Hypothalamus (tissue), 51 donors: Measurements from ENCODE around the gene HTR6.

Source experiments
- DNase-seq, 51 donors: peaks; one replicate each; lab custom pipeline; 2025; lab: John Stamatoyannopoulos, UW

The HTR6 gene

GRCh38 chr1:19655718-19656080 lies 9.0 kb upstream of the HTR6 start:
- DNase-seq: no peak

DNA sequence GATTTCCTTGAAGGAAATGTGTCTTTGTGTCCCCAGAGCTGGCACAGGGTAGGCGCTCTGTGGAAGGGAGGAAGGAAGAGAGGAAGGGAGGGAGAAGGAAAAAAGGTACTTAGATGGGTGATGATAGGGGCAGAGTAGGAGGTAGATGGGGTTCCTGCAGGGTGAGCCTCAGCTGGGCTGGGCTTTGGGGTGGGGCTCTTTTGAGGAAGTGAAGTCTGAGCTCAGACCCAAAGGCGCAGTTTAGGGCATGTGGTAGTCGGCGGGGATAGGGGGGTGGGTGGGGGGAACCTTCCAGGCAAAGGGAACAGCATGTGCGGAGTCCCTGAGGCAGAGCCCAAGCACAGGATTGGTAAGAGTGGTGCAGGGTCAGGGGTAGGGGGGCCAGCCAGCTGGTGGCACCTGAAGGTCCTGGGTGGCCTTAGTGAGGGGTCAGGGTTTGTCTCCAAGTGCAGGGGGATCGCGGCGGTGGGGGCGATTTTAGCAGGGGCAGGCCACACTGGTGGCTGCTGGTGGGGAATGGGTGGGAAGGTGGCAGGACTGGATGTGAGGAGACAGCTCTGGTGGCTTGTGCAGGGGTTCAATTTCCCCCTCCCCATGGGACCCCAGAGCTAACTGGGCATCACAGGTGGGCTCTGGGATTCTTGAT lies 8.4 kb upstream of the HTR6 start:
- no peak for DNase-seq

DNA sequence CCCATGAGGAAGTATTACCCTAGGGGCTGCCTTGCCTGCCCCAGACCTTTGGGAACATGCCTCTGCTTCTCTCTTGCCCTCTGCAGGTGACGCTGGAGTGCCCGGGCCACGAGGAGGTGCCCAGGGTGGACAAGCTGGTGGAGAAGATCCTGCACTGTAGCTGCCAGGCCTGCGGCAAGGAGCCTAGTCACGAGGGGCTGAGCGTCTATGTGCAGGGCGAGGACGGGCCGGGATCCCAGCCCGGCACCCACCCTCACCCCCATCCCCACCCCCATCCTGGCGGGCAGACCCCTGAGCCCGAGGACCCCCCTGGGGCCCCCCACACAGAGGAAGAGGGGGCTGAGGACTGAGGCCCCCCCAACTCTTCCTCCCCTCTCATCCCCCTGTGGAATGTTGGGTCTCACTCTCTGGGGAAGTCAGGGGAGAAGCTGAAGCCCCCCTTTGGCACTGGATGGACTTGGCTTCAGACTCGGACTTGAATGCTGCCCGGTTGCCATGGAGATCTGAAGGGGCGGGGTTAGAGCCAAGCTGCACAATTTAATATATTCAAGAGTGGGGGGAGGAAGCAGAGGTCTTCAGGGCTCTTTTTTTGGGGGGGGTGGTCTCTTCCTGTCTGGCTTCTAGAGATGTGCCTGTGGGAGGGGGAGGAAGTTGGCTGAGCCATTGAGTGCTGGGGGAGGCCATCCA lies 7.8 kb upstream of the HTR6 start:
- peak in 1 of 51 donors; percentile 12 for DNase-seq

DNA sequence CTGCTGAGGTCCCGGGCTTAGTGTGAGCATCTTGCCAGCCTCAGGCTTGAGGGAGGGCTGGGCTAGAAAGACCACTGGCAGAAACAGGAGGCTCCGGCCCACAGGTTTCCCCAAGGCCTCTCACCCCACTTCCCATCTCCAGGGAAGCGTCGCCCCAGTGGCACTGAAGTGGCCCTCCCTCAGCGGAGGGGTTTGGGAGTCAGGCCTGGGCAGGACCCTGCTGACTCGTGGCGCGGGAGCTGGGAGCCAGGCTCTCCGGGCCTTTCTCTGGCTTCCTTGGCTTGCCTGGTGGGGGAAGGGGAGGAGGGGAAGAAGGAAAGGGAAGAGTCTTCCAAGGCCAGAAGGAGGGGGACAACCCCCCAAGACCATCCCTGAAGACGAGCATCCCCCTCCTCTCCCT lies 7.2 kb upstream of the HTR6 start:
- no peak for DNase-seq

DNA sequence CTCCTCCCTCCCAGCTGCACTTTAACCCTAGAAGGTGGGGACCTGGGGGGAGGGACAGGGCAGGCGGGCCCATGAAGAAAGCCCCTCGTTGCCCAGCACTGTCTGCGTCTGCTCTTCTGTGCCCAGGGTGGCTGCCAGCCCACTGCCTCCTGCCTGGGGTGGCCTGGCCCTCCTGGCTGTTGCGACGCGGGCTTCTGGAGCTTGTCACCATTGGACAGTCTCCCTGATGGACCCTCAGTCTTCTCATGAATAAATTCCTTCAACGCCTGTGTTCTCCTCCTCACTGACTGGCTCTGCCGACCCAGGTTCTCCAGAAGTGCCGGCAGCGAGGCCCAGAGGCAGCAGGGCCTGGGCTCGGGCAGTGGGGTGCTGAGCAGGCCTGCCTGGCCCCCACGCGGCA lies 6.5 kb upstream of the HTR6 start:
- DNase-seq: no peak

DNA sequence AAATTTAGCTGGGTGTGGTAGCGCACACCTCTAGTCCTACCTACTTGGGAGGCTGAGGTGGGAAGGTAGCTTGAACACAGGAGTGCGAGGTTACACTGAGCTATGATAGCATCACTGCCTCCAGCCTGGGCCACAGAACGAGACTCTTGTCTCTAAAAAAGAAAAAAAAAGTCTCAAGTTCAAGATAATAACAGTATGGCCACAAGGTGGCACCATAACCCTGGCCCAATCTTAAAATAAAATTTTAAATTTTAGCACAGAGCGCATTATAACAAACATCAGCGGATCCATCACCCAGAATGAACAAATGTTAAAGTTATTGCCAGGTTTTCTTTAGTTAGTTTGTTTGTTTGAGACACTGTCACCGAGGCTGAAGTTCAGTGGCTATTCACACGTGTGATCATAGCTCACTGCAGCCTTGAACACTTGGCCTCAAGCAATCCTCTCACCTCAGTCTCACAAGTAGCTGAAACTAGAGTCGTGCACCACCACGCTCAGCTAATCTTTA lies 2.9 kb upstream of the HTR6 start:
- DNase-seq: peak in 4 of 51 donors; percentile 5 to 27 (median 18)

DNA sequence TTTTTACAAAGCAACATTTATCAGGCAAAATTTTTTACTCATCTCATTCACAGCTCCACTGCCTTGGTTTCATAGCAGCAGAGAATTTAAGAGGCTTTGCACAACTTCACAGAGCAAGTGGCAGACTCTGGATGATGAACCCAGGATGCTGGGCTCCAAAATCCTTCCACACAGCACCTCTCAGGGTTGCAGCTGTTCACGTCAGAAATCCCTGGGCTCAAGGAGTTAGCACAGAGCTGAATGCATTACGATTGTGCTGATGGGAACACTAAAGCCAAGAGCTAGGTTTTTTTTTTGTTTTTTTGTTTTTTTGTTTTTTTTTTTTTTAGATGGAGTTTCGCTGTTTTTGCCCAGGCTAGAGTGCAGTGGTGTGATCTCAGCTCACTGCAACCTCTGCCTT lies 2.4 kb upstream of the HTR6 start:
- no peak for DNase-seq

DNA sequence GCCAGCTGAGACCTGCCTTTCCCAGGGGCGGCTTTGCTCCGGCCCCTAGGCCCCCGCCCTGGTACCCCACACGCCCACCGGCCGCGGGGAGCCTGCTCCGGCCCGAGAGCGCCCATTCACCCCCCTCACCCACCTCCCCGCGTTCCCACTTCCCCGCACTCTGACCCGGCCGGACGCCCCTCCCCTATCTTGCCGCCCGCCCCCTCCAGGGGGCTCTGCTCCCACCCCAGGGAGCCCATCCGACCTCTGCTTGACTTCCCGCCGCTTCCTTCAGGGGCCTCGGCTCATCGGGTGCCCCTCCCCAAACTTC lies 466 bp downstream of the HTR6 start:
- no peak for DNase-seq

DNA sequence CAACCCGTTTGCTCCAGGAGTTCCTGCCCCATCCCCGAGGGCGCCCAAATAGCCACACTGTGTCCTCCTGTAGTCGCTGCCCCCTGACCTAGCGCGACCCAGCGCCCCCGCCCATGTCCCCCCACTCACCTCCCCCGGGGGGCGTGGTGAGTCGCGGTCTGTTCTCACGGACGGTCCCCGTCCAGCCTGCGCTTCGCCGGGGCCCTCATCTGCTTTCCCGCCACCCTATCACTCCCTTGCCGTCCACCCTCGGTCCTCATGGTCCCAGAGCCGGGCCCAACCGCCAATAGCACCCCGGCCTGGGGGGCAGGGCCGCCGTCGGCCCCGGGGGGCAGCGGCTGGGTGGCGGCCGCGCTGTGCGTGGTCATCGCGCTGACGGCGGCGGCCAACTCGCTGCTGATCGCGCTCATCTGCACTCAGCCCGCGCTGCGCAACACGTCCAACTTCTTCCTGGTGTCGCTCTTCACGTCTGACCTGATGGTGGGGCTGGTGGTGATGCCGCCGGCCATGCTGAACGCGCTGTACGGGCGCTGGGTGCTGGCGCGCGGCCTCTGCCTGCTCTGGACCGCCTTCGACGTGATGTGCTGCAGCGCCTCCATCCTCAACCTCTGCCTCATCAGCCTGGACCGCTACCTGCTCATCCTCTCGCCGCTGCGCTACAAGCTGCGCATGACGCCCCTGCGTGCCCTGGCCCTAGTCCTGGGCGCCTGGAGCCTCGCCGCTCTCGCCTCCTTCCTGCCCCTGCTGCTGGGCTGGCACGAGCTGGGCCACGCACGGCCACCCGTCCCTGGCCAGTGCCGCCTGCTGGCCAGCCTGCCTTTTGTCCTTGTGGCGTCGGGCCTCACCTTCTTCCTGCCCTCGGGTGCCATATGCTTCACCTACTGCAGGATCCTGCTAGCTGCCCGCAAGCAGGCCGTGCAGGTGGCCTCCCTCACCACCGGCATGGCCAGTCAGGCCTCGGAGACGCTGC lies 1.1 kb downstream of the HTR6 start:
- DNase-seq: no peak

GRCh38 chr1:19668888-19669287 lies 4.2 kb downstream of the HTR6 start:
- no peak for DNase-seq

DNA sequence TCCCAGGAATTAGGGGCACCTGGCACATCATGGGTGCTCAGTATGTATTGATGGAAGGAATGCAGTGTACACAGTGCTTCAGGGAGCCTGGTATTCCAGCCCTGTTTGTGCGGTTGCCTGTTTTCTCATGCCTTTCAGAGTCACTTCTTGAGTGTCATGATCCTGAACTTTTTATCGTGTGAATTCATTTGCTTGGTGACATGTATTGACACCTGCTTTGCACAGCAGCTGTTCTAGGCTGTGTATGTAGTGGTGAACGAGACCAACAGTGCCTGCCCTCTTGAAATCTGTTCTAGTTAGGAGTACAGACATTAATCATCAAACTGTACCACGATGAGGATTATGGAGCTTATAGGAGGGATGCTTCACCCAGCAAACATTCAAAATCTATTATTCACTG lies 6.1 kb downstream of the HTR6 start:
- DNase-seq: no peak

DNA sequence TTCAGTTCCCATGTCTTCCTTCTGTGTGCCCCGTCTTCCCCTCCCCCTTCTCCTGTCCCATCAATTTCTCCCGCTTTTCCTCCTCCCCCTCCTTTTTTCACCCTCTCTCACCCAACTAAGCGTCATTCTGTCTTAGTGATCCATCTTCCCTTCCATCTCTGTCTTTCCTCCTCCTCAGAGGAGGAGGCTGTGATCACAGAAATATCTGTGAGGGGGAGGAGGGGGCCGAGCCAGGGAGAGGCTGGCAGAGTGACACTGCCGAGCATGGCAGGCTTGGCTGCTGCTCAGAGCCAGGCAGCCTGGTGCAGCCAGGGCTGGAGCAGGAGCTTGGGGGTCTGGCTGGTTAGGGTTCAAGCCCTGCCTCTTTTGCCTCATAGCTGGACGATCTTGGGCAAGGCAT lies 7.6 kb downstream of the HTR6 start:
- DNase-seq: peak in 1 of 51 donors; percentile 28

DNA sequence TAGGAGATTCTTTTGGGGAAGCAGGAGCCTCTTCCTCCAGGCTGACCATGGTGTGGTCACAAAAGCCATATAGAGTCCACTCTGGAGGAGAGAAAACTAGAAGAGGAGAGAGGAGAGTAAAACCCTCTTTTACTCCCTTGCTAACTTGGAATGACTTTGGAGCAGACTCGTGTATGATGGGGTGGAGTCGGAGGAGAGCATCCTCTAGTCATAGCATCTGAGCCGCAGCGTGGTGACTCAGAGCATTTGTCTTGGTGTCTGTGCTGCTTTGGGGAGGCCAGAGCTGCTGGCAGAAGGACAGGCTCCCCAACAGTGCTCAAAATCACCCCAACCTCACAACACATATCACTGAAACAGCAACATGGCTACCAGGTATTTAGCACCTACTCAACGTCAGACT lies 11.1 kb downstream of the HTR6 start:
- DNase-seq: peak in 3 of 51 donors; percentile 13 to 43 (median 39)

DNA sequence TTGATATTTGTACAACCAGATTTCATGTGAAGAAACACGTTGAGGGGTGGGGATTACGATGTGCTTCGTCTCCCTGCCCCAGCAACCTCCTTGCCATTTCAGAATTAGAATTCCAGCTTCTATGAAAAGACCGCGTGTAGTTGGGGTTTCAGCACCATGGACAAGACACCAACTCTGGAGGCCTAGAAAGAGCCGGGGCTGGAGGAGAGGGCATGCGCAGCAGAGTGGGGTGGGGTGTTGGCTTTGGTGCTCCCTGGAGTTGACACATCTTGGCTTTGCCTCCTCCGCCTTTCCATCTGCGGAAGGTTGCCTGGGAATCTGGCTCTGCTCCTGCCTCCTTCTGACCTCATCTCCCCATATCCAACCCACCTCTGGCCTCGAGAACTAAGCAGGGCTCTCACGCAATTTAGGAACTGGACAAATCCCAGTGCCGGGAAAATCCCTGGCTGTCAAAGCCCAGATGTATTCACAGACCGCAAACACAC lies 11.8 kb downstream of the HTR6 start:
- peak in 11 of 51 donors; percentile 4 to 23 (median 11) for DNase-seq

DNA sequence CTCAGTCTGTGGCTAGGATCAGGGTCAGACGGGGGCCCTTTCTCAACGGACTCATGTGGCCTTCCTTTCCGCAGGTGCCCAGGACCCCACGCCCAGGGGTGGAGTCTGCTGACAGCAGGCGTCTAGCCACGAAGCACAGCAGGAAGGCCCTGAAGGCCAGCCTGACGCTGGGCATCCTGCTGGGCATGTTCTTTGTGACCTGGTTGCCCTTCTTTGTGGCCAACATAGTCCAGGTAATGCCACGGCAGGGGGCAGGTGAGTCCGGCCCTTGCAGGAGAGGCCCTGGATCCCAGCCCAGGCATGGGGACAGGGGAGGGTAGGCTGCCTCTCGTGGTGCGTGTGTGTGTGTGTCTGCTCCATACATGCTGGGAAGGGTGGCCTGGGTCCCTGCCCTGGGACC lies 13.8 kb downstream of the HTR6 start:
- no peak for DNase-seq

GRCh38 chr1:19678931-19679453 lies 14.3 kb downstream of the HTR6 start:
- DNase-seq: no peak

- no peak for DNase-seq
These were observed 15.0 kb downstream of the HTR6 start for GRCh38 chr1:19679691-19680090.

- DNase-seq: no peak
These were observed 16.0 kb downstream of the HTR6 start for GRCh38 chr1:19680644-19681043.

- DNase-seq: peak in 3 of 51 donors; percentile 20 to 29 (median 23)
These were observed 17.6 kb downstream of the HTR6 start for GRCh38 chr1:19682257-19682656.

- DNase-seq: no peak
These were observed 18.2 kb downstream of the HTR6 start for GRCh38 chr1:19682901-19683300.

DNA sequence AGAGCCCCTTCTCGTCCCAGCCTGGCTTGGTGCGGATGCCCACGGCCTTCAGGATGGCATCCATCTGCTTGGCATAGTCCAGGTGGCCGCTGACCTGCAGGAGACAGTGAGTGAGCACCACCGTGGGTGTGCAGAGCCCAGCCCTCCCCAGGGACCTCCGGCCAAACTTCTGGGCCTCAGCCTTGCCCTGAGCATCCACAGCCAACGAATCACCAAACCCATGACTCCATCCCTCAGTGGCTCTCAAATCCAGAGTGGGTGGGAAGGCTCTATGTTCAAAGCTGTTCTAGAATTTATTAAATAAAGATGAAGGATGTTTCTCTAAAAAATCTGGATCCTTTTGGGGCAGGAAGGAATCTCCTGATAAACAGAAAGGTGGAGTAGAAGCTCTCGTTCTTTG lies 18.7 kb downstream of the HTR6 start:
- no peak for DNase-seq
